Stimulated activated CD8-positive, alpha-beta memory T cell treated with anti-CD3 and anti-CD28 coated beads, Interleukin-7, amount 100 ng/mL, for 48 hours (primary cell): ENCODE results near the gene CCDC63.

Experiments used
- DNase-seq, 2 donors: peaks; one replicate each; pipeline ENCODE4 v3.0.0-alpha.2; 2020; ENCODE audit warnings: low read depth in 1 of 2; ENCODE audit errors: extremely low read depth in 1 of 2

Gene CCDC63

GRCh38 chr12:110880651-110881050 is 33.9 kb downstream of the CCDC63 start:
- no peak for DNase-seq

GRCh38 chr12:110883251-110883650 is 36.5 kb downstream of the CCDC63 start:
- no peak for DNase-seq

- DNase-seq: no peak
Observed at GRCh38 chr12:110885152-110885840, 38.5 kb downstream of the CCDC63 start.

- DNase-seq: no peak
Observed at GRCh38 chr12:110888256-110888991, 41.6 kb downstream of the CCDC63 start.

GRCh38 chr12:110889361-110889760 is 42.6 kb downstream of the CCDC63 start:
- no peak for DNase-seq

GRCh38 chr12:110893956-110894355 is 47.2 kb downstream of the CCDC63 start:
- DNase-seq: no peak

GRCh38 chr12:110896559-110896958 is 49.8 kb downstream of the CCDC63 start:
- no peak for DNase-seq

GRCh38 chr12:110901401-110901800 is 54.6 kb downstream of the CCDC63 start:
- DNase-seq: no peak

- DNase-seq: no peak
Observed at GRCh38 chr12:110903511-110903910, 56.7 kb downstream of the CCDC63 start.

- no peak for DNase-seq
Observed at GRCh38 chr12:110906083-110906482, 59.3 kb downstream of the CCDC63 start.

- no peak for DNase-seq
Observed at GRCh38 chr12:110906516-110906915, 59.7 kb downstream of the CCDC63 start.

GRCh38 chr12:110906985-110907384 is 60.2 kb downstream of the CCDC63 start:
- DNase-seq: no peak

GRCh38 chr12:110907583-110907982 is 60.8 kb downstream of the CCDC63 start:
- no peak for DNase-seq

GRCh38 chr12:110908377-110909152 is 61.8 kb downstream of the CCDC63 start:
- no peak for DNase-seq

- no peak for DNase-seq
Observed at GRCh38 chr12:110912263-110912662, 65.5 kb downstream of the CCDC63 start.

GRCh38 chr12:110913119-110914056 is 66.6 kb downstream of the CCDC63 start:
- no peak for DNase-seq

- DNase-seq: no peak
Observed at GRCh38 chr12:110916295-110916875, 69.6 kb downstream of the CCDC63 start.

- DNase-seq: no peak
Observed at GRCh38 chr12:110917467-110917866, 70.7 kb downstream of the CCDC63 start.

- no peak for DNase-seq
Observed at GRCh38 chr12:110917961-110918360, 71.2 kb downstream of the CCDC63 start.

- DNase-seq: no peak
Observed at GRCh38 chr12:110919720-110920119, 72.9 kb downstream of the CCDC63 start.
